Raji (cell line): ENCODE measurements around the gene EGR4.

Experiments
- POLR2A ChIP-seq: IDR thresholded peaks from 2 replicates; pipeline ENCODE4 v1.6.1; 2011; ENCODE audit warnings: low read depth, low read length, control low read depth; ENCODE audit not compliant: insufficient read depth

The EGR4 gene

DNA sequence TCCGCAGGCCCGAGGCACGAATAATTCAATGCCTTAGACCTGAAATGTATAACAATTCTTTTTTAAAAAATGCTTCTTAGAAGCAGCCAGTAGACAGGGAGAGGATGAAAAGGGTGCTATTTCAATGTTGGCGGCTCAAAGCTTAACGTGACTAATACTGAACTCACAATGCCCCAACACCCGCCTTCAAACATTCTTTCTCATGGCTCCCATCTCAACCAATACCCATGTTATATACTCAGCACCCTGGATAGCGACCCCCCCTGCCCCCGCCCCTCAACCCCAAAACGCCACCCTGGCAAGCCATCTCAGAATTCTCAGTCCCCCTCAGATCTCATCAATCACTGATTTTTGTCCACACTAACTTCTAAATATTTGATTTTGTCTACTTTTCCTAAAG is 13.5 kb downstream of the EGR4 start:
- TF ChIP-seq POLR2A, result no peak

DNA sequence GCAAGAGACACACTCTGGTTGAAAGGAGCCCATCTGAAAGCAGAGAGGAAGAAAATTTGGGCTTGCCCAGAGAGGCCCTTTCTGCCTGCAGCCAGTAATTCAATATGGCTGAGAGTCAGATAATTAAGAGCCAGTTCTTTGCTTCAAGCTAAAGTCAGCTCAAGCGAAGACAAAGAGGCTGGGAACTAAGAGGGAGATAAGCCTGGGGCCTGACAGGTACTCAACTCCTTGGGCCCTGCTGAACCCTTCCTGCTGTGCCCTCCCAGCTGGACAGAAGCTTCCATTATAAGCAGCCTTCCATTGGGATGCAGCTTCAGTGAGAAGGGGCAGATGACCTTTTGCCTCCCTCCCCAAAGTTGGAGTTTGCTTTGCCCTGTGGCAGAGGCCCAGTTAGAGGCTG is 21.1 kb downstream of the EGR4 start:
- TF ChIP-seq POLR2A, result no peak

DNA sequence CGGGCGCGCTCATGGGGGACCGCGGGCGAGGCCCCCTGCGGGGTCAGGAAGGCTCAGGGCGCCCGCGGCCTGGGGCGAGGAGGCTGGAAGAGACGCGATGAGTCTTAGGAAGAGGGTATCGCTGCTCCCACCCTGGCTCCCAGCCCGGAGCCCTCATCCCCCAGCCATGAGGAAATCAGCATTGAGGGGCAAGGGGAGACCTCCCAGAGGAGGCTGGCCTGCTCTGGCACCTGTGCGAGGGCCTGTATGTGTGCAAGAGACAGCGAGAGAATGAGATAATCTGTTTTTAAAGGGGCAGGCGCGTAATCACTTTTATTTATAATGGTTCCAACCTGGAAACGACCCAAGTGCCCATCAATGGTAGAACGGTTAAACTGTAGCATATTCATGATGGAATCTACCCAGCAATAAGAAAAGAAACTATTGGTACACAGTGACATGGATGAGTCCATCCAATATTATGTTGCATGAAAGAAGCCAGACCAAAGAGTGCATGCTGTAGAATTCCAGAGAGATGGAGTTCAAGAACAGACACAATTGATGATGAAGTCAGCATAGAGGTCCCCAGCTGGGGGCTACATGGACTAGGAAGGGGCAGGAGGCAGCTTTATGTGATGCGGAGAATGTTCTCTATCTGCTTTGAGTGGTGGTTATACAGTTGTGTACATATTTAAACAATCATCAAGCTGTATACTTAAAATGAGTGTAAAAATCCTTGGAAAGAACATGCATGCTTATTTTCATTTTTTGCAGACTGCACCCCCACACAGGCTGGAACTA is 23.5 kb downstream of the EGR4 start:
- TF ChIP-seq POLR2A, result no peak

DNA sequence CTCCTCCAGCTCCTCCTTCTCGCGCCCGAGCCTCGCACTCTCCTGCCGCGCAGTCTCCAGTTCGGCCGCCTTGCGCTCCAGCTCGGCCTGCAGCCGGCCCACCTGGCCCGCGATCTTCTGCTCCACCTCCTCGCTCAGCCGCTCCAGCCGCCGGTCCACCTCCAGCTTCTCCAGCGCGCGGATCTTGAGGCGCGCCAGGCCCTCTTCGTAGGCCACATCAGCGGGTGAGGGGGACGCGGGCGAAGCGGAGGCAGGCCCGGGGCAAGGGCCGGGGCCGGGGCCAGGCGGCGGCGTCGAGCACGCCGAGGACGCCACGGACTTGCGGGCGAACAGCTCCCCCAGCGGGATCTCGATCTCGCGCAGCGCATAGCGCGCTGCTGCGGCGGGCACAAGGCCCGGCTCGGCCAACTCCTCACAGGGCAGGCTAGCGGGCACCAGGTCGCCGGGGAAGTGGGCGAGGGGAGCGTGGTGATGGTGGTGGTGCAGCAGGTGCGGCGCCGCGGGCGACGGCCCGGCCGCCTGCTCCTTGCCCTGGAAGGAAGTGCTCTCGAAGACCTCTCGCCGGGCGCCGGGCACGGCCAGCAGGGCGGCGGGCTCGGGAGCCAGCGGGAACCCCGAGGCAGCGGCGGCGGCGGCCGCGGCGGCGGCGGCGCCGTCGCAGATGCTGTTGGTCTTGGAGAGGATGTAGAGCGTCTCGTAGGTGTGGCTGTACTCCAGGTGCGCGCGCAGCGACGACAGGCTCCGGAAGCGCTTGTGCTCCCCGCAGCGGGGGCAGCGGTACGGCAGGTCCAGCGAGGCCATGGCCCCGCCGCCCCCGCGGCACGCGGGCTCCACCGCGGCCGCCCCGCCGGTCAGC is 24.3 kb downstream of the EGR4 start:
- TF ChIP-seq POLR2A, result no peak

DNA sequence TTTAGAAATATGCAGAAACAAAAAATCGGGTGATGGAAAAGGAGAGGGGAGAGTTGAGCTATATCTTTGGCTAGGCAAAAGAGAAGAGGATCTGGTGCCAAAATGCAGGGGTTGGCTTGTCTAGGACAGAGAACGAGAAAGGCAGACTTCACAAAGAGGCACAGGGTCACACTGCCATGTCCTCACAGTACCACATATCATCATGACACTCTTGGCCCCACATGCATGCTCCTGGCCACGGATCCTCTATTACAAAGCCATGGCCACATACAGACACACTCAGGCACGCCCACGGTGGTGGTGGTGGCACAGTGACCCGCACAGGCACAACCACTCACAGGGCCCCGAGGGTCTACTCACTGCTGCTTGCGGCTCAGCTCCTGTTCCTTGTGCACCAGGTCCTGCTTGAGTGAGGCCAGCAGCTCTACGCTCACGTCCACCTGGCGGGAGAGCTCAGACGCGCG is 24.9 kb downstream of the EGR4 start:
- TF ChIP-seq POLR2A, result no peak

DNA sequence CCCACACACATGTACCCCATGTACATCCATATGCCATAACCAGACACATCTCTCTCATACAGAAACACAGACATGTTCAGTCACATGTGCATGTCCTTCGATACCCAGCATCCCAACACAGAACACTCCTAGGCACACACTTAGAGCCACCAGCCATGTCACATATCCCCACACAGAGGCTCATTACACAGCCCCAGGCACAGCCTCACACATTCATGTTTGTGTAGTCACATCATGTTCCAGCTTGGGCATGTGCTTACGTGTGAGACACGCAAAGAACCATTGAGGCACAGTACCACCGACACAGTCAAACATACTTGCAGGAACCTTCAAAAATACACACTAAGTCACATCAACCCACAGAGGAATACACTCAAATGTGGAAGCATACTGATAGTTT is 26.3 kb downstream of the EGR4 start:
- no peak for TF ChIP-seq POLR2A

DNA sequence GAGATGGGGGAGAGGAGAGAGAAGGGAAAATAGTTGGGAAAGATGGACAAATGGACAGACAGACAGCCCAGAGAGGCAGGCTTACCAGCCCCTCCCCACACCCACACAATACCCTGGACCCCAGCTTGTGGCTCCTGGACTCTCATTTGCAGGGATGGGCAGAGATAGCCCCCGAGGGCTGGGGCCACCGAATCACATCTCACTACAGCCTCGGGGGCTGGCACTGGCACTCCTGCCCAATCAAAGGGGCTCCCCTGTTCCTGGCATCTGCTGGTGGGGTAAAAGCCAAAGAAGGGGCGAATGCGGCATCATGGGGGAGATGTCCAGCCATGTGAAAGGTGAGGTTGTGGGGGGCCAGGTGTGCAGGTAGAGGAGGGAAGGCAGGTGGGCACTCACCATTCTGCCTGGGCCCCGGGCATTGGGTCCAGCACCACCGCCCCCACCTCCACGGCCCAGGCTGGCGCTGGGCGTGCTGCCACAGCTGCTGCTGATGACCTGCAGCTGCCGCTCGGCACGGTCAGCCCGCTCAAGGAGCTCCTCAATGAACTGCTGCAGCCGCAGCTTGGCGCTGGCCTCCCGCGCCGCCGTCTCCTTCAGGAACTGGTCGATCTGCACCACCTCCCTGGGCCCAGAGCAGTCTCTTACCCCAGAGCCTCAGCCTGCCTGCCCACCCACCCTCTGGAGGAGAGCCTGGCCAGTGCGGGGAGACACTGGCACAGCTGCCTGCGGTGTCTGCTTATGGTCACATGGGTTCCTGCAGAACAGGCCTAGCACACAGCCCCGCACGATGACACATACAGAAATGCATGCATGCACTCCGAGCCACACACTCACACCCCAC is 27.1 kb downstream of the EGR4 start:
- no peak for TF ChIP-seq POLR2A

DNA sequence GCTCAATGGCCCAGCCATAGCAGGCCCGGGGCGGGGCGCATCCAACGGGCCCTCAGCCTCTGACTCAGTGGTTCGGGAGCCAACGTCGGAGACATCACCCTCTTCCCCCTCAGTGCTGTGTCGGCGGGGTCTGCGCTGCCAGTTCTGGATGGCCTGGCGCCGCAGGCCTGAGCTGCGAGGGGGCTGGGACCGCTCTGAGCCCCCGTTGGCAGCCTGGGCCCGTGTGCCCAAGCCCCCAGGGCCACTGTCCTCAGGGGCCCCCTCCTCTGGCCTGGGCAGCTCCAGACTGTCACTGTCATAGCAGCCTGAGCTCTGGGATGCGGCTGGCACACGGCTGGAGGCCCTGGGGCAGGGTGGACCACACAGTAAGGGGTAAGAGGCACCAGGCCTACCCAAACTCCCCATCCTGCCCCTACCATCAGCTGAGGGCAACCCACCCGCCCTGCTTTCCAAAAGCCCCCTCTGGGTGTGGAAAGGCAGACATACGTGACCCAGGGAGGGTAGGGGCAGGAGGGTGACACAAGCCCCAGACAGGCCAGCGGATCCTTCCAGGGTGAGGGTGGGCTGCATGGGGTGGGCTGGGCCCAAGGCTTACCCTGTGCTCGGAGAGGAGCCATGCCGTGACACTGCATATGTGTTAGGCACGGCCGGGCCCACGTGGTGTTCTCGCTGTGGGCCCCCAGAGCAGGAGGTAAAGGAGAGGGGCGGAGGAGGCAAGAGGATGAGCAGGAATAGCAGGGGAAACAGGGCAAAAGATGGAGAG is 27.9 kb downstream of the EGR4 start:
- TF ChIP-seq POLR2A, result no peak

DNA sequence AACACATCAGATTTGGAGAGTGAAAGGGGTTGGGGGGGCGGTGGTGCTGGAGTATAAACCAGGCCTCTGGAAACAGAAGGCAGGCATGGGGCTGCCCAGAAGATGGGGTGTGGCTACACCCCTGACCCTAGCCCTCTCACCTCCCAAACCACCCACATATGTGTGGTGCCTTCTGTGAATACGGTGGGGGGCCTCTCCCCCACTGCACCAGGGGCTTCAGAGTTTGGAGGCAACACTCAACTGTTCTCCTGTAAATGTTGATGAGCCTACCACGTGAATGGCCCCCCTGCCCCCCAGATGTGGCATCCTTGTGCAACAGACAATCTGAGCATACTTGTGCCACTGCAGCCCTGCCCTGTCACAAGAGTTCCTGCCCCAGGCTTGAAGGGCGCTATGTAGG is 28.6 kb downstream of the EGR4 start:
- TF ChIP-seq POLR2A, result no peak

DNA sequence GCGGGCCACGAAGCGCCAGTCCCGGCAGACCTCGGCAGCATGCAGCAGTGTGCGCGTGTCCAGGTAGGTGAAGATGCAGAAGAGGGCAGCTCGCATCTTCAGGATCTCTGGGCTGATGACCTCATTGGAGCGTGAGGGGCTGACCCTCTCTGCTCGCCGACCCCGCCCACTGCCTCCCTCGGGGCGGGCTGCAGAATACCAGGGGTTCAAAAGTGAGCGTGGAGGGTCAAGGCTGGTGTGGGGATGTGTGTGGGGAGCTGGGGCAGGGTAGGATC is 29.1 kb downstream of the EGR4 start:
- TF ChIP-seq POLR2A, result no peak

DNA sequence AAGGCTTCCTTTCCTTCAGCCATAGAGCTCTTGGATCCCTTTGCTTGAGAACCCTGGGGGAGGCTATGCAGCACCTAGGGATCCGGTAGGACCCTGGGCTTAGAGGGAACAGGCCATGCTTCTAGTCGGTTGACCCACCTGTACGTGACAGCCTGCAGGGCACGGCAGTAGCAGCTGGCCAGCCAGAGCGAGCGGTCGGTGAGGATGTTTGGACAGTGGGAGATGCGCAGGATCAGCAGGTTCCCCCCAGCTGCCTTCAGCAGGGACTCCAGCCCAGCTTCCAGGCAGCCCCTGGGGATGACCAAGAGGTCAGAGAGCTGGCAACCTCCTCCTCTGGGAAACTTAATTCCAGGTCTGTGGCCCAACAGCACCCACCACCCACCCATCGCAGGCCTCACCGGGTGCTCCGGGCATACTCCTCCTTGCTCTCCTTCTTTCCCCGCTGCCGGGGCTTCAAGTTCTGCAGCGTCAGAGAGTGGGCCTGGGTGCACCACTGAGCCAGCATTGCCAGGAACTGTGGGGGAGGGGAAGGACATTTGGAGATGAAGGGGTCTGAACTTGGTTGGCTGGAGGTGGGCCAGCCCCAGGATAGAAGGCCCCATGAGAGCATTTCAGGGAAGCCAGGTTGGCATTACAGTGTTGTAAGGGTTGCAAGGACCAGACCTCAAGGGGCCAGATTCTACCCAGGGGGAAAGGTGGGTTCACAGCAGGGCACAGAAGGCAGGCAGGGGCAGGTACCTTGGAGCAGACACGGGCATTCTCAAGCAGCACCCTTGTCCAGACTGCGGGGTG is 29.6 kb downstream of the EGR4 start:
- no peak for TF ChIP-seq POLR2A

DNA sequence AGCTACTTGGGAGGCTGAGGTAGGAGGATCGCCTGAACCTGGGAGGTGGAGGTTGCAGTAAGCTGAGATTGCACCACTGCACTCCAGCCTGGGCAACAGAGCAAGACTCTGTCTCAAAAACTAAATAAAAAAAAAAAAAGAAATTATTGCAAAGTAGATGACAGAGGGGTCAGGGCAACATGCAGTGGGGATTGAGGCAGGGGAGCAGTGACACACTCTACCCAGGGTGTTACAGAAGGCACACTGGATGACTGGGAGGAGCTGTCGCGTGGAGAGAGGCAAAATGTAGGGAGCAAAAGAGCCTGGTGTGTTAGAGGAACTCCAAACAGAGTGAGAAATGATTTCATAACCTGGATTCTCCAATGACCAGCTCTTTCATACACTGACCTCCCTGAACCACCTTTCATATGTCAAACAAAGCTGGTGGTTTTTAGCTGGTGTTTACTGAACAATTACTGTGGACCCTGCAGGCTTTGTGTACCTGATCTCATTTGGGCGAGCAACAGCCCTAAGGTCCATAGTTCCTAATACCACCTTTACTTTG is 31.2 kb downstream of the EGR4 start:
- TF ChIP-seq POLR2A, result no peak

DNA sequence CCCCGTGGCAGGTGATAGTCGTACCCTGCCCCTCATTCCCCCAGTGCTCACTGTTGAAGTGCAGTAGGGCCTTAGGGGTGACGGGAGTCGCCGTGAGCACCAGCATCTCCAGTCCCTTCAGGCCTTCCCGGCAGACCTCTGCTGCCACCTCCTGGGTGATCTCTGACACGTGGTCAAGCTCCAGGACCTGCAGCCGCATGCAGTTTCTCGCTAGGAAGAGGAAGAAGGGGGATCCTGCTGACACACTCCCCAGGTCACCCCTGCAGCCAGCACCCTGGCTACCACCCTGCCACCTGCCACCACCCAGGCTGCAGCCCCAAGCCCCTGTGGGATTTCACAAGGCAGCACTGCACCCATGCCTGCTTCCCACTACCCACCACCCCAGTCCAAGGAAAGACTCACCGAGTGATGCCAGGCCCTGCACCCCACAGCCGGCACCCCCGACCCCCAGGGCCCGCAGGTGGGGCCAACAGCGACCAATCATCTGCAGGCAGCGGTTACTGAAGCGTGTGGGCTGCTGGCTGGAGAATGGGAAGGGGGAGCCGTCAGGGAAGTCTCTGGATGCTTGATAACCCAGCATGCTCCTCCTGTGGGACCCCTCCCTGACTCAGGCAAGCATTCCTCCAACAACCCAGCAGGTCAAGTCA is 32.9 kb downstream of the EGR4 start:
- TF ChIP-seq POLR2A, result no peak

DNA sequence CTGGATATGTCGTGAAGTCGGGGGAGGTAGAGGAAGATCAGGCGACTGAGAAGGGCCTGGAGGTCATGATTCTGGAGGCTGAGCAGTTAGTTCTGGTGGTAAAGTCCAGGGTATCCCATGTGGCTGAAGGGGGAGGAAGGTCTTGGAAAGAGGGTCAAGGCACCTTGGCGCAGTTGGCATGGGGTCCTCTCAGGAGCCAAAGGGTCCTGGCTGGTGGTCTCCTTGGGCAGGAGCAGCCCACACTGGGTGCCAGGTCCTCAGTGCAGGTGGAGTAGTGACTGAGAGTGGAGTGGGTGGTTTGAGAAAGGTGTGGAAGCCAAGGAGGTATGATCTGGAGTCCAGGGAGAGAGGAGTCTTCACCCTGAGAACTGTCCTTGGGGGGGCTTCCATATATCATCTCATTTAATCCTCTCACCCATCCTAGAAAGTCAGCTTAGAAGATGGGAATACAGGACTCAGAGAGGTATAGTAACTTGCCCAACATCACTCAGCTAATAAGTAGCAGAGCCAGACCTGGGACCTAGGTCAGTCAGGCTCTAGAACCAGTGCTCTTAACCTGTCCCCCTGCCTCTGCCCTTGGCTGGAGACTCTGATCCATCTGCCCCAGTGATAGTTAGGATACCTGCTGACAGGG is 33.5 kb downstream of the EGR4 start:
- TF ChIP-seq POLR2A, result no peak
